Islet of Langerhans (tissue), 1 donor: Measurements from ENCODE around the gene ATG12.
"Not testable (repeated sequence)": the region's sequence is repeated elsewhere in the genome, so short reads cannot be mapped to it uniquely, and the experiment has no call there.

ENCODE experiments used
- FAIRE-seq: peaks from one replicate; lab custom pipeline; 2011; peaks lifted over from hg19 to GRCh38; lab: Jason Lieb, UNC

Gene ATG12

DNA sequence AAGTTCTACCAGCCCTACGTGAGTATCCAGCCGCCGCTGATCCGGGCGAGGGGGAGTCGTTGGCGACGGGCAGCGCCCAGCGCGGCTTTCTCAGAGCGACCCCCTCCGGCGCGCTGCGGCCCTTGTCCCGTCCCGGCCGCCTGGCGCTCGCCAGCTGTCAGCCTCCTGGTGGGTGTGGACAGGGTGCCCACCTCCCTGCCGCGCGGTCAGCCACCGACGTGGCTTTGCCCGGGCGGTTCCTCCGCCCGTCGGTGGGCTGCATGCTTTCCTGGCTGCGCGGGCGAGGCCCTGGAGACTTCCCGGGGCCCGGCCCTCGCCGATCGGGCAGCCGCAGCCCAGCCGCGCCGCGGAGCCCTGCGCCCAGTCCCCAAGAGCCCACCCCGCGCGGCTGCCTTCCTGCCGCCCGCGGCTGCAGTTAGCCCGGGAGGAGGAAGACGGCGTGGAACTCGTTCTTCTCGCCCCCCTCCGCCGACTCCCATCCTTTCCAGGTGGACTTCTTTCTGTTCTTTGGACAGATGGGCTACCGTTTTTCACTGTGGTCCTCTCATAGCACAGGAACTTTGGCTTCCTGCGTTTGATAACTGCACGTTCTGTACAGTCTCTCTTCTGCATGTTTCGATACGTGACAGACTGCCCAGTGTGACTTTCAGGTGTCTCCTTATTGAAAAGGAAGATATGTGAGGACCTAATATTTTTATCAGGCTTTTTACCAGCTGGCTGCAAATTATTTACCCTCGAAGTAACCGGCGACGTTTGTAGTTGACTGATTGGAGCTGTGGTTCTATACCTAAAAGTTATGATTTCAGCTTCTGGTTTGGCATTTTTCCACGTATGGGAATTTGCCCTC is 947 bp upstream of the ATG12 start:
- FAIRE-seq: no peak

- no peak for FAIRE-seq
These were observed 492 bp downstream of the ATG12 start for GRCh38 chr5:115840873-115841272.

GRCh38 chr5:115838885-115839518 is 2.4 kb downstream of the ATG12 start:
- peak; percentile 80 for FAIRE-seq

DNA sequence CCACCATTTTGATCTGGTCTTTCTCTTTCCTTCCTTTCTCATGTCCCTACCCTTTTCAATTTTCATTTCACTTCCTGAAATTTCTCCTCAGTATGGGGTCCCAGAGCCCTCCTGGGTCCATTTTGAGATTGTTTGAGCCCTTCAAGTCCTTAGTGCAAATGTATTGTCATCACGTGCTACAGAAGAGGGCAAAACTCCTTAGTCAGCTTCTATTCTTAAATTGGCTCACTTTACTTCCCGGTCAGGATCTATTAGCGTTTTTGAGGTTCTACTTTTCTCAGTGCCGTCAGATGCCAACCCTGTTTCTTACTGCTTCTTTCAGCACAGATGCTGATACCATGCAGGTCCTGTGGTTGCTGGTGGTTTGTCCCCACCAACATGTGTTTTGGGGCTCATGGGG is 5.9 kb downstream of the ATG12 start:
- no peak for FAIRE-seq

DNA sequence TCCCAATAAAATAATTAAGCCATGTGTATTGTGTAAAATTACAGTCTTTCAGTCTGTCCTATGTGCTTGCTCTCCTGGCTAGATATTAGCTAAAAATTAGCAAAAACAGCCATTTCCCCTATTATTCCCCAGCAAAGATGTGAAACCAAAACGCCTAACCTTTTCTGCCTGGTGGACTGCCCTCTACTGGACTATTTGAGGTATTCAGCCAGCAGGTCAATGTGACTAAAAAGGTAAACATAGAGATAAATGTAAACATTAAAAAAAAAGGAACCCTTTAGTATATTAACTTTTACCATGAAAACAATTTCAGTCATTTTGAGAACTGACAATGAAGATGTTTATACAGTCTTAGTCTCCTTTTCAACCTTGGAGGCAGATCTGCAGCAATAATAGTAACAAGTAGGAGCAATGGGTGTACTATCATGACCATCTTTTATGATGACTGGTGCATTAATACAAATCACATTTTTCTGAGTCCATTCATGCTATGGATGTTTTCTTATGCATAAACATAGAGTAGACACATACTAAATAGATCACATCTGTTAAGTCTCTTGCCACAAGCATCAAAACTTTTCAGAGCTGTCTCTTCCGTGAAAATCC is 10.1 kb downstream of the ATG12 start:
- FAIRE-seq: peak; percentile 97

DNA sequence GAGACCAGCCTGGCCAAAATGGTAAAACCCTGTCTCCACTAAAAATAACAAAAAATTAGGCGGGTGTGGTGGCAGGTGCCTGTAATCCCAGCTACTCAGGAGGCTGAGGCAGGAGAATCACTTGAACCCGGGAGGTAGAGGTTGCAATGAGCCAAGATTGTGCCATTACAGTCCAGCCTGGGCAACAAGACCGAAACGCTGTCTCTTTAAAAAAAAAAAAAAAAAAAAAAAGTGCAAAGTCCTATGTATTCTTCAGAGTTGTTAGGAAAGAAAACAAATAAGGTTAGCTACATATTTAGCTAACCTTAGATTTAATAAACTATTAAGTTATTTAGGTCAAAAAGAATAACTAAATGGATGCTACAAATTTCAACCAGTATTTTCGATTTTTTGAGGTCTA is 11.5 kb downstream of the ATG12 start:
- no peak for FAIRE-seq

- FAIRE-seq: no peak
These were observed 15.4 kb downstream of the ATG12 start for GRCh38 chr5:115825948-115826347.

DNA sequence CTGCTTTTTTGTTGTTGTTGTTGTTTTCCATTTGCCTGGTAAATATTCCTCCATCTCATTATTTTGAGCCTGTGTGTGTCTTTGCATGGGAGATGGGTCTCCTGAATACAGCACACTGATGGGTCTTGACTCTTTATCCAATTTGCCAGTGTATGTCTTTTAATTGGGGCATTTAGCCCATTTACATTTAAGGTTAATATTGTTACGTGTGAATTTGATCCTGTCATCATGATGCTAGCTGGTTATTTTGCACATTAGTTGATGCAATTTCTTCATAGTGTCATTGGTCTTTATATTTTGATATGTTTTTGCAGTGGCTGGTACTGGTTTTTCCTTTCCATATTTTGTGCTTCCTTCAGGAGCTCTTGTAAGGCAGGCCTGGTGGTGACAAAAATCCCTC is 16.4 kb downstream of the ATG12 start:
- not testable (repeated sequence) for FAIRE-seq

GRCh38 chr5:115820846-115821245 is 20.5 kb downstream of the ATG12 start:
- no peak for FAIRE-seq

DNA sequence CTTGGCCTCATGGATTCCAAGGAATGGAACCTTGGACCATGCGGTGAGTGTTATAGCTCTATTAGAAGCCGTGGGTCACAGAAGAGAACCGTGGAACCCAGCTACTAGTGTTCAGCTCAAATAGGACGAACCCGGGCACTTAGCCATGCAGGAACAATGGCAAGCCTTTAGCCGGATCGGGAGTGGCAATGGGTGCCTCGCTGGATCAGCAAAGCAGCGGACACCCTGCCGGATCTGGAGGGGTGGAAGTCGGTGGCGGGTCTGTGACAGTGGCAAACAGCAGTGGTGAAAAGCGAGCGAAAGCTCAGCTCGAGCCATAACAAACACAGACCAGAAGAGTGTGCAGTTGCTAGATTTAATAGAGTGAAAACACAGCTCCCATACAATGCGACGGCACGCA is 22.5 kb downstream of the ATG12 start:
- no peak for FAIRE-seq

- FAIRE-seq: no peak
These were observed 24.0 kb downstream of the ATG12 start for GRCh38 chr5:115817386-115817785.

DNA sequence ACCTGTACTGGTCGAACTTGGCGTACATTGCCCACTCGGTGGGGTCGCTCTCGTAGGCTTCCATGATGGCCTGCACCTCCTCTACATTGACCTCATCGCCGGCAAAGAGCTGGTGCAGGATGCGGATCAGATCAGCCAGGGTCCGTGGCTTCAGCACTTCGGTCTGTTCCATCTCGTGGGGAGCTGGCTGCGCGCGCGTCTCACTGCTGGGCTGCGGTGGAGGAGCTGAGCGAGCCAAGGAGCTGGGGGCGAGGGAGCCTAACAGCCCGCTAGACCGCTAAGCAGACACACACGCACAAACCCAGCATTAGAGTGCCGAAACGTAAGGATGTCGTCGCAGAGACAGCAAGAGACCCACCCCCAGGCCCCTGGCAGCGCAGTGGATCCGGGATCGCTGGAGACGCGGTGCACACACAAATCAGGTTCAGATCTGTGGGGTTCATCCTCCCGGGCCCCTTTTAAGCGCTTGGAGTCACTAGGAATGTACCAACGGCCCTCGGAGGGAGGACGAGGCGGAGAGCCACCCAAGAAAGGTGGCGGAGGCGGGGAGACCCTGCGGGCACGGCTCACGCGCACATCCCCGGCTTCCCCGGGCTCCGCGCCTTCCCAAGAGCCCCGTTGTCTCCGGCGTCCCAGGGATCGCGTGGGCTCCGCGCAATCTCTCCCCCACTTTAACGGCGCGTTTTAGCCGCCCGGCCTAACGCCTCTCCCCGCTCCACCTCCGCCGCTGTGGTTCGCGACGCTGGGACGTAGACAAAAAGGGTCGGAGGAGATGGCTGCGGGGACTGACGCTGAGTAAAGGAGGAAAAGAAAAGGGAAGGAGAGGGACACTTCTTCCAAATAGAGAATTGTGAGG is 24.9 kb downstream of the ATG12 start, which contains the start of gene CDO1:
Gene CDO1, minus strand, starts transcription at position 434 of the 856 bp plus-strand sequence. Its CDS starts 262 bp downstream, at position 172.
- no peak for FAIRE-seq

- FAIRE-seq: no peak
These were observed 25.6 kb downstream of the ATG12 start for GRCh38 chr5:115815693-115816225.

- no peak for FAIRE-seq
These were observed 26.2 kb downstream of the ATG12 start for GRCh38 chr5:115815006-115815692.

- FAIRE-seq: no peak
These were observed 27.6 kb downstream of the ATG12 start for GRCh38 chr5:115813719-115814118.

DNA sequence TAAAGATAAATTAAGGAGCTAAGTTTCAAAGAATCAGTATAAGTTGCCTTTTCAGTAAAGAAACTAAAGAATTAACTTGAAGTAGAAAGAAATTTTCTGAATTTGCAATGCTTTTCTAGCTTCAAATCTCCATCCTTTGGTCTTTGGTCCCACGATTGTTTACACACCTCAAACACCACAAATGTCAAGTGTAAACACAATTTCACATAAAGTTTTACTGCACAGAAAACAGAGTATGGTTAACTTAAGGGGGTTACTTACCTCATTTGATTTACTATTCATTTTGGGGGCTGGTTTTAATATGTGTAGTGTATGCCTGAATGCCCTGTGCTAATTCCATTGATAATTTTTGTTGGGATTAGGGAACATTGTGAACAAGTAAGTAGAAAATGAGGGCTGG is 29.0 kb downstream of the ATG12 start:
- no peak for FAIRE-seq

- FAIRE-seq: no peak
These were observed 30.0 kb downstream of the ATG12 start for GRCh38 chr5:115811406-115811805.

GRCh38 chr5:115810761-115811160 is 30.6 kb downstream of the ATG12 start:
- no peak for FAIRE-seq

GRCh38 chr5:115809946-115810345 is 31.4 kb downstream of the ATG12 start:
- no peak for FAIRE-seq

GRCh38 chr5:115808066-115808465 is 33.3 kb downstream of the ATG12 start:
- not testable (repeated sequence) for FAIRE-seq

DNA sequence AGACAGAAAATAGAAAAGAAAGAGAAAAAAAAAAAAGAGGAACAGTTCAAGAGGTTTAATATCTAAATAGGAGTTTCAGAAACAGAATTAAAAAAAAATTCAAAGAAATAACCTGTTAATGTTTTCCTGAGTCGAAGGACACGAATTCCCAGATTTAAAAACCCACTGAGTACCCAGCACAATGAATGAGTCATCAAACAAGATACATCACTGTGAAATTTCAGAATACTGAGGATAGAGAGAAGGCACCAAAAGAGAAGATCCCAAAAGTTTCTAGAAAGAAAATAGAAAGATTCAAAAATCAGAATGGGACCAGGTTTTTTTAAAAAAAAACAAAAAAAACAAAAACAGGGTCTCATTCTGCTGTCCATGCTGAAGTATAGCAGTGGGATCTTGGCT is 33.7 kb downstream of the ATG12 start:
- FAIRE-seq: peak; percentile 33
